HEK293T (cell line): ENCODE results near the gene PITX1.

Source experiments
- CTCF ChIA-PET: fragments of 350-600 bp; formaldehyde crosslinking; extraction: SDS; loops from one replicate; lab custom pipeline; 2021; ENCODE audit warnings: antibody characterized with exemption, inconsistent platforms; lab: Yijun Ruan, JAX
- POLR2A ChIA-PET: fragments of 350-600 bp; formaldehyde crosslinking; extraction: SDS; loops from one replicate; lab custom pipeline; 2020; ENCODE audit warnings: antibody characterized with exemption, inconsistent platforms; lab: Yijun Ruan, JAX
- DNase-seq: peaks from one replicate; pipeline ENCODE4 v3.0.0; 2012; ENCODE audit warnings: mixed read lengths; ENCODE audit errors: extremely low spot score
- ARNT ChIP-seq: fragments of 450-650 bp; IDR thresholded peaks from 2 replicates; pipeline ENCODE4 v1.6.1; 2017; ENCODE audit warnings: mild to moderate bottlenecking
- BHLHE40 ChIP-seq: fragments of 450-650 bp; IDR thresholded peaks from 2 replicates; pipeline ENCODE4 v1.6.1; 2016; ENCODE audit warnings: mild to moderate bottlenecking, moderate library complexity, borderline replicate concordance
- CTBP1 ChIP-seq: fragments of 450-650 bp; IDR thresholded peaks from 2 replicates; pipeline ENCODE4 v1.6.1; 2016; ENCODE audit warnings: borderline replicate concordance
- ELF4 ChIP-seq: fragments of 450-650 bp; IDR thresholded peaks from 2 replicates; pipeline ENCODE4 v1.6.1; 2017; ENCODE audit warnings: antibody characterized with exemption
- FOXA1 ChIP-seq: fragments of 450-650 bp; IDR thresholded peaks from 2 replicates; pipeline ENCODE4 v1.6.1; 2016; ENCODE audit warnings: mild to moderate bottlenecking
- FOXK2 ChIP-seq: fragments of 450-650 bp; IDR thresholded peaks from 2 replicates; pipeline ENCODE4 v1.6.1; 2016; ENCODE audit warnings: mild to moderate bottlenecking
- FOXM1 ChIP-seq: fragments of 450-650 bp; IDR thresholded peaks from 2 replicates; pipeline ENCODE4 v1.6.1; 2017; ENCODE audit warnings: mild to moderate bottlenecking, borderline replicate concordance
- HDGF ChIP-seq: fragments of 450-650 bp; IDR thresholded peaks from 2 replicates; pipeline ENCODE4 v1.6.1; 2017; ENCODE audit warnings: antibody characterized with exemption, borderline replicate concordance
- L3MBTL2 ChIP-seq: fragments of 450-650 bp; conservative IDR thresholded peaks from 2 replicates; pipeline ENCODE4 v1.6.1; 2016; ENCODE audit warnings: mild to moderate bottlenecking
- LEF1 ChIP-seq: fragments of 450-650 bp; IDR thresholded peaks from 2 replicates; pipeline ENCODE4 v1.6.1; 2017; ENCODE audit warnings: mild to moderate bottlenecking, borderline replicate concordance
- NFRKB ChIP-seq: fragments of 450-650 bp; IDR thresholded peaks from 2 replicates; pipeline ENCODE4 v1.6.1; 2016; ENCODE audit warnings: mild to moderate bottlenecking, moderate library complexity
- SP1 ChIP-seq: fragments of 450-650 bp; IDR thresholded peaks from 2 replicates; pipeline ENCODE4 v1.6.1; 2017
- SUZ12 ChIP-seq: fragments of 450-650 bp; IDR thresholded peaks from 2 replicates; pipeline ENCODE4 v1.6.1; 2016; ENCODE audit warnings: mild to moderate bottlenecking
- TARDBP ChIP-seq: fragments of 450-650 bp; IDR thresholded peaks from 2 replicates; pipeline ENCODE4 v1.6.1; 2016
- ZNF384 ChIP-seq: fragments of 450-650 bp; IDR thresholded peaks from 2 replicates; pipeline ENCODE4 v1.6.1; 2016
- TF ChIP-seq, protein P1 (sequence below): fragments of 450-650 bp; IDR thresholded peaks from 2 replicates; pipeline ENCODE4 v1.6.1; 2016

PITX1 gene

DNA sequence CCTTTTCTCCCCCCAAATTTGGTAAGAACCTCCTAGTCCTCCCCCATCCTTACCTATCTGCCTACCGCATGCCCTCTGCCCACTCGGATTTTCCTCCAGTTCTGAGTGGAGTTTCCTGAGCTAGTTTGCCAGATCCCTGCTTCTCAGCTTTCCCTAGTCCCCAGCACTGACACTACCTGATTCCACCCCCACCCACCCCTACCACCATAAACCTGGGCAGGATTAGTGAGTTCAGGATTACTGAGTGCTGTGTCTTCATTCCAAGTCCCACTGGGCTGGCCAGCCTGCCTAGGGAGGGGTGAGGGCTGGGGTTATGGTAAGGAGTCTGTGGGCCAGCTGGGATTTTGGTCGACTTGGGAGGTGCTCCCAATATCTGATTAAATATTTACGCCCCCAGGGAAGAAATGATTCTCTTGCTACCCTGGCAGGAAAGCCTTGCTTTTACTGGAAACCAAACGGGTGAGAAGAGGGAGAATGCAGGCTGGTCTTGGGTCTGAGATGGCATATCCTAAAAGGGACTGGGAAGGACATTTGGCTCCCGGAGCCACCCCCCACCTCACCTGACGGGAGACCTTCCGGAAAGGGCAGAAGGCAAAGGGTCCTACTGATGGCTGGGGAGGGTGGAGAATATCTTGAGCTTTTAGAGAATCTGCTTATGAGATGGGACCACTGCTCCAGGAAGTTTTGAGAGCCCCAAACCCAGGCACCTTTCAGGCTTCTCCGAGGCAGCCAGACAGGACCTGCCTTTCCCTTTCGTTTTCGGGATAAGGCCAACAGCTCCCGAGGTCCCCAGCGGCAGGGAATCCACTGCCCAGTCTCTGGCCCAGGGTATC, 3.7 kb downstream of the PITX1 start:
- TF ChIP-seq FOXM1 (no peak), ELF4 (no peak), BHLHE40 (no peak), HDGF (no peak), FOXK2 (no peak), SP1 (no peak), ZNF384 (no peak), TARDBP (no peak), SUZ12 (no peak), ARNT (no peak), L3MBTL2 (no peak), NFRKB (no peak), CTBP1 (no peak)
- TF ChIP-seq, protein P1, sequence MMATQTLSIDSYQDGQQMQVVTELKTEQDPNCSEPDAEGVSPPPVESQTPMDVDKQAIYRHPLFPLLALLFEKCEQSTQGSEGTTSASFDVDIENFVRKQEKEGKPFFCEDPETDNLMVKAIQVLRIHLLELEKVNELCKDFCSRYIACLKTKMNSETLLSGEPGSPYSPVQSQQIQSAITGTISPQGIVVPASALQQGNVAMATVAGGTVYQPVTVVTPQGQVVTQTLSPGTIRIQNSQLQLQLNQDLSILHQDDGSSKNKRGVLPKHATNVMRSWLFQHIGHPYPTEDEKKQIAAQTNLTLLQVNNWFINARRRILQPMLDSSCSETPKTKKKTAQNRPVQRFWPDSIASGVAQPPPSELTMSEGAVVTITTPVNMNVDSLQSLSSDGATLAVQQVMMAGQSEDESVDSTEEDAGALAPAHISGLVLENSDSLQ: no peak
- no peak for DNase-seq
- CTCF ChIA-PET: no interaction called here

DNA sequence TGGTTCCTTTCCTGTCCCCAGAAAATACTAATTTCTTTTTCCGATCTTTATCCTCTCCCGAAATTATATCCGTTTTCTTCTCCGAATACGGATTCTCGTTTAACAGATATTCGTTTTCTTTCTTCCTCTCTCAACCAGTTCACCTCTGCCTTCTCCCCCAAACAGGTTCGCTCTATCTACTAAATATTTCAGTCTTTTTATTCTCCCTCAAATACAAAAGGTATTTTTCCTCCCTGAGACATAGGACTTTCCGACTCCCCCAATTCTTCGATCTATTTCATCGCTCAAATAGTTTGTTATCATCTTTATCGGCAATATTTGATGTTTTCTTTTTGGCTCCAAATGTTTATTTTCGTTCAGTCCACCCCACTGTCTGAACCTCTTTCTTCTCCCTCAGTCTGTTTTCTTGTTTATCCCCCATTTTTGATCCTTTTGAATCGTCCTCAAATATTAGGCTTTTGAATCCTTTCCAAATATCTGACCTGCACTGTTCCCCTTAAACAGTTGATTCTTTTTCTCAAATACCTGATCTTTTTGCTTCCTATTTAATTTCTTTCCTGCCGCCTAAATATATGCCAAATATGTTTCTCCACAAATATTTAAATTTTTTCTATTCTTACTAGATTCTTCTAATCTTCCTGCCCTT, 4.4 kb downstream of the PITX1 start:
- DNase-seq: no peak
- ChIA-PET POLR2A (interaction anchor here (0.7 kb wide), 1 partner anchor 161 kb away, joined by 4 read pairs; no protein-coding TSS in a partner anchor), CTCF (no interaction called here)
- no peak for TF ChIP-seq TARDBP
- TF ChIP-seq L3MBTL2: no peak
- no peak for TF ChIP-seq FOXM1
- TF ChIP-seq FOXA1: no peak
- TF ChIP-seq BHLHE40: no peak
- TF ChIP-seq LEF1: no peak

More for the DNA sequence above, 3.7 kb downstream of the PITX1 start:
- POLR2A ChIA-PET: interaction anchor here (0.7 kb wide), 1 partner anchor 160 kb away, joined by 4 read pairs; no protein-coding TSS in a partner anchor

DNA sequence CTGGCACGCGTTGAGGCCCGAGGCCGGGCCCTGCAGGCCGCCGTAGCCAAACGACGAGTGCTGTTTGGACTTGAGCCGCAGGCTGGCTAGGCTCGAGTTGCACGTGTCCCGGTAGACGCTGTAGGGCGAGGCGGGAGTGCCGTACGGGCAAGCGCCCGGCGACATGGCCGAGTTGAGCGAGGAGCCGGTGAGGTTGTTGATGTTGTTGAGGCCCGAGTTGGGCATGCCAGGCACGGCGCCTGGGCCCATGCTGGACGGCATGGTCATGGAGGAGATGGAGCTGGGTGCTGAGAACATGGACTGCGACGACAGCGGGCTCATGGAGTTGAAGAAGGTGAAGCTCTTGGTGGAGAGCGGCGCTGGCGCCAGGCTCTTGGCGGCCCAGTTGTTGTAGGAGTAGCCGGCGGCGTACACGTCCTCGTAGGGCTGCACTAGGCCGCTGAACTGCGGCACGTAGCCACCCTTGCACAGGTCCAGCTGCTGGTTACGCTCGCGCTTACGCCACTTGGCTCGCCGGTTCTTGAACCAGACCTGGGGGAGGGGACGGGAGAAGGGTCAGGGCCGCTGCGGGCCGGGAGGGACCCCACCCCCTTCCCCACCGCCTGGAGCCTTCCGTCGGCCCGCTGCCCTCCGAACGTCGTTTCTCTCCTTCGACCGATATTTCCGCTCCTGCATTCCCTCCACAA, 5.1 kb downstream of the PITX1 start:
- ChIA-PET CTCF (no interaction called here), POLR2A (no interaction called here)
- DNase-seq: no peak
- no peak for TF ChIP-seq FOXM1
- no peak for TF ChIP-seq FOXK2
- TF ChIP-seq L3MBTL2: no peak
- TF ChIP-seq CTBP1: no peak
- TF ChIP-seq NFRKB: no peak
- no peak for TF ChIP-seq ELF4
- no peak for TF ChIP-seq FOXA1
- no peak for TF ChIP-seq SP1
- no peak for TF ChIP-seq ZNF384
- no peak for TF ChIP-seq ARNT
- no peak for TF ChIP-seq HDGF

DNA sequence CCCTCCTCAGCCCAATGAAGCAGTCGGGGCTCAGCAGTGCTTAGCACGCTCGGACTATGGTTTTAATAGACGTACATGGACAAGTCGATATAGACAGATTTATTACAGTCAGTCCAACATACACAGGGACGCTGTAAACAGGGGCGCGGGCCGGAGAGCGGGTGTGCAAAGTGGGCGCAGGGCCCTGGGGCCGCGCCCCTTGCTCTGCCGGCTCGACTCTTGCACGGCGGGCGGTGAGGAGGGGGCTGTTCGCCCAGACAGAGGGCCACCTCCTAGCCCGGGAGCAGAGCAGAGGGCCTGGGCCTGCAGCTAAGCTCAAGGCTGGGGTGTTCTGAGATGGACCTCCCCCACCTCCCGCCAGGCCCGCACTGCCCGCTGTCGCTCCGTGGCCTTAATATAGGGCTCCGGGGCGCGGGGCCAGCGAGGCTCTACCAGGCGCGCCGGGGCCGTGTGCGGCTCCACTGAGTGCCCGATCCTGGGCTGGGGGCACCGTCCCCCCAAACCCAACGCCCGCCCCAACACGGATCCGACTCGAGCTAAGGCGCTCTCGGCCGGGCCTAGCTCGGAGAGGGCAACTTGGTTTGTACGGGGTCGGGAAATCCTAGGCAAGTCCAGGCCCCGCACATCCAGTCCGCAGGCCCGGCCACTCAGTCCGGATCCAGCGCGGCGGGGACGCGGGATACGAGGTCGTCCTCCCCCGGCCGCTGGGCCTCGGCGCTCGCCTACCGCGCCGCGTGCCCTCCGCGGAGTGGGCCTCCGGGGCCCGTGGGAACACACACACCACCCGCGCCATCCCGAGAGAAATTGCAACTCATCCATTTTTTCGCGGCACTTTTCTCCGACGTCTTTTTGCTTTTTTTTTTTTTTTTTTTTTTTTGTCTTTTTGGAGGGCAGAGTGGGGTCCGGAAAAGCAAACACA, 6.1 kb downstream of the PITX1 start:
- ChIA-PET CTCF (no interaction called here), POLR2A (no interaction called here)
- DNase-seq: no peak
- TF ChIP-seq FOXM1 (no peak), SUZ12 (no peak), SP1 (no peak), NFRKB (no peak), CTBP1 (no peak), ARNT (no peak), ELF4 (no peak), HDGF (no peak), LEF1 (no peak)
- TF ChIP-seq, protein P1: no peak

DNA sequence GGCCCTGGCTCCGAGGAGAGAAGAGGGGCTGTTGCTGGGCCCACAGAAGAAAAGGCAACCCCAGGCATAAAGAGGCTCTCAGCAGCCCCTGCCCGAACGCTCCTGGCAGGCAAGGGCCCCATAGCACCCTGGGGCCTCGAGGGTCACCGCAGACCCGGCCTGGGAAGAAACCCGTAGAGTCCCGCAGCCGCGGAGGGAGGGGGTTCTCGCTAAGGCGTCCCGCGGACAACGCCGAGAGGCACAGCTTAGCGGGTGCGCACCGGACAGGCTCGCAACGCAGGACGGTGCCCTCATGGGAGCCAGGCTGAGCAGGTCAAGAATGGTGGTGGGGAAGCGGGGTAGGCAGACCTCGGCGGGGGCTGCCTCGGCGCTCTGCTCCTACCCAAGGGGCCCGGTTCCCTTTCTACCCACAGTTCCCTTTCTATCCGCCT, 6.7 kb downstream of the PITX1 start:
- CTCF ChIA-PET: no interaction called here
- POLR2A ChIA-PET: no interaction called here
- no peak for DNase-seq
- no peak for TF ChIP-seq NFRKB
- TF ChIP-seq CTBP1: no peak
- TF ChIP-seq BHLHE40: no peak
- TF ChIP-seq ZNF384: no peak
- no peak for TF ChIP-seq FOXK2
- TF ChIP-seq ARNT: no peak
